Ecto neural progenitor cell (in vitro differentiated cells): ENCODE data around the gene STX16.
"Not testable (repeated sequence)": the region's sequence is repeated elsewhere in the genome, so short reads cannot be mapped to it uniquely, and the experiment has no call there.

Experiments
- DNase-seq: peaks from one replicate; pipeline ENCODE4 v3.0.0-alpha.2; 2018; ENCODE audit warnings: low spot score

Gene STX16

DNA sequence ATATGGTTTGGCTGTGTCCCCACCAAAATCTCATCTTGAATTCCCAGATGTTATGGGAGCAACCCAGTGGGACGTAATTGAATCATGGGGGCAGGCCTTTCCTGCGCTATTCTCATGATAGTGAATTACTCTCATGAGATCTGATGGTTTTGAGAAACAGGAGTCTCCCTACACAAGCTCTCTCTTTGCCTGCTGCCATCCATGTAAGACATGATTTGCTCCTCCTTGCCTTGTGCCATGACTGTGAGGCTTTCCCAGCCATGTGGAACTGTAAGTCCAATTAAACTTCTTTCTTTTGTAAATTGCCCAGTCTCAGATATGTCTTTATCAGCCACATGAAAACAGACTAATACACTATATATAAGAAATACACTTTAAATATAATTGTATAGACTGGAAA, 75.1 kb downstream of the STX16 start:
- not testable (repeated sequence) for DNase-seq
